OCI-LY3 (cell line): Measurements from ENCODE around the gene BMERB1.
"Not testable (repeated sequence)": the region's sequence is repeated elsewhere in the genome, so short reads cannot be mapped to it uniquely, and the experiment has no call there.

Experiments
- CTCF ChIP-seq: fragments of 200-600, 300-600 bp; sonication (generic); IDR thresholded peaks from 2 replicates; pipeline ENCODE4 v1.5.1; 2014; ENCODE audit warnings: antibody characterized with exemption, low read length, low read depth
- EZH2phosphoT487 ChIP-seq: fragments of 200-600 bp; shearing (Covaris generic); IDR thresholded peaks from 2 replicates; pipeline ENCODE4 v1.6.1; 2018; ENCODE audit warnings: antibody characterized with exemption, mixed run types, low read depth

GRCh38 chr16:15607221-15607699 is 172.9 kb downstream of the BMERB1 start:
- TF ChIP-seq EZH2phosphoT487, CTCF: not testable (repeated sequence)
